ENCODE results near the gene OR1A1. TPM values are rescaled to one million over a fixed set of nuclear protein-coding genes. Genes with fewer than 3 reads are reported as not detected.
"Not testable (repeated sequence)": the region's sequence is repeated elsewhere in the genome, so short reads cannot be mapped to it uniquely, and the experiment has no call there.

Gene OR1A1
- total RNA-seq, 1 donor from 2014 or later, result not detected

DNA sequence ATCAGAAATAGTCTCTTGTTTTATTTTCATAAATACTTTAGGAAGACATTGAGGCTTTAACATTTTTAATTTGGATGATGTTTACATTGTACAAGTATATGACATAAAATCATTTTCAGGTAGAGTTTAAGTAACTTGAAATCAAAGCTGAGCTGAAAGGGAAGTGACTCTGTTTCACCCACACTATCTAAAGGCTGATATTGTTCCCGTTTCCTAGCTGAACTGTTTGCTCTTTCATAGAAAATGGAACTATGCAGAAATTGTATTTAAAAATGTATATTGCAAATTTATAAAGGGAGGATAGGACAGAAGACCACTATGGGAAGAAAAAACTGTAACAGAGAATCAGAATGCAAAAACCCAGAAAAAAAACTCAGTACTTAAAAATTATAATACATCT lies 37.4 kb downstream of the OR1A1 start:
- H3K36me3 Mint-ChIP-seq (ENCODE audit: low read depth, unreplicated experiment); DNase-seq (ENCODE audit: low spot score); H3K4me3 Mint-ChIP-seq (ENCODE audit: unreplicated experiment); H3K27me3 Mint-ChIP-seq (ENCODE audit: unreplicated experiment); H3K27ac Mint-ChIP-seq (ENCODE audit: unreplicated experiment); H3K9me3 Mint-ChIP-seq (ENCODE audit: unreplicated experiment); H3K4me1 Mint-ChIP-seq (ENCODE audit: unreplicated experiment): not testable (repeated sequence)

GRCh38 chr17:3249013-3249412 lies 41.5 kb downstream of the OR1A1 start:
- H3K9me3 Mint-ChIP-seq (ENCODE audit: unreplicated experiment); H3K27me3 Mint-ChIP-seq (ENCODE audit: unreplicated experiment); DNase-seq (ENCODE audit: low spot score); H3K4me3 Mint-ChIP-seq (ENCODE audit: unreplicated experiment); H3K4me1 Mint-ChIP-seq (ENCODE audit: unreplicated experiment); H3K36me3 Mint-ChIP-seq (ENCODE audit: low read depth, unreplicated experiment); H3K27ac Mint-ChIP-seq (ENCODE audit: unreplicated experiment): not testable (repeated sequence)

GRCh38 chr17:3256575-3256974 lies 49.1 kb downstream of the OR1A1 start:
- Mint-ChIP-seq H3K4me3 (ENCODE audit: unreplicated experiment) (no peak overlapping the region), H3K4me1 (ENCODE audit: unreplicated experiment) (no peaks in the 10 kb centered on the region), H3K27me3 (ENCODE audit: unreplicated experiment) (peaks cover 3% of the 10 kb centered on the region), H3K36me3 (ENCODE audit: low read depth, unreplicated experiment) (no peaks in the 10 kb centered on the region), H3K9me3 (ENCODE audit: unreplicated experiment) (no peaks in the 10 kb centered on the region), H3K27ac (ENCODE audit: unreplicated experiment) (no peak overlapping the region)
- TF ChIP-seq CTCF (IDR thresholded peaks at IDR 0.05; ENCODE audit: unreplicated experiment), result no peak
- no peak for DNase-seq (ENCODE audit: low spot score)

DNA sequence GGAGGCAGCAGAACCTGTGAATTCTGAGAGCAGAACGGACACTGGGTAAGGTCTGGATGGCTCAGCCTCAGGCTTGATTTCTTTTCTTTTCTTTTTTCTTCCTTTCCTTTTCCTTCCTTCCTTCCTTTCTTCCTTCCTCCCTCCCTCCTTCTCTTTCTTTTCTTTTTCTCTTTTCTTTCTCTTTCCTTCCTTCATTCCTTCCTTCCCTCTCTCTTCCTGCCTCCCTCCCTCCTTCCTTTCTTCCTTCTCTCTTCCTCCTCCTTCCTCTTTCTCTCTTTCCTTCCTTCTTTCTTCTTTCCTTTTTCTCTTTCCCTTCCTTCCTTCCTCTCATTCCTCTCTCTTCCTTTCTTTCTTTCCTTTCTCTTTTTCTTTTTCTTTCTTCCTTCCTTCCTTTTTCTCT lies 52.7 kb downstream of the OR1A1 start:
- H3K4me3 Mint-ChIP-seq (ENCODE audit: unreplicated experiment), result no peak overlapping the region
- TF ChIP-seq CTCF (IDR thresholded peaks at IDR 0.05; ENCODE audit: unreplicated experiment), result no peak
- no peak for DNase-seq (ENCODE audit: low spot score)
- H3K36me3 Mint-ChIP-seq (ENCODE audit: low read depth, unreplicated experiment), result no peaks in the 10 kb centered on the region
- H3K27ac Mint-ChIP-seq (ENCODE audit: unreplicated experiment), result no peak overlapping the region
- H3K9me3 Mint-ChIP-seq (ENCODE audit: unreplicated experiment), result no peaks in the 10 kb centered on the region
- H3K4me1 Mint-ChIP-seq (ENCODE audit: unreplicated experiment), result no peaks in the 10 kb centered on the region
- H3K27me3 Mint-ChIP-seq (ENCODE audit: unreplicated experiment), result peaks cover 3% of the 10 kb centered on the region

DNA sequence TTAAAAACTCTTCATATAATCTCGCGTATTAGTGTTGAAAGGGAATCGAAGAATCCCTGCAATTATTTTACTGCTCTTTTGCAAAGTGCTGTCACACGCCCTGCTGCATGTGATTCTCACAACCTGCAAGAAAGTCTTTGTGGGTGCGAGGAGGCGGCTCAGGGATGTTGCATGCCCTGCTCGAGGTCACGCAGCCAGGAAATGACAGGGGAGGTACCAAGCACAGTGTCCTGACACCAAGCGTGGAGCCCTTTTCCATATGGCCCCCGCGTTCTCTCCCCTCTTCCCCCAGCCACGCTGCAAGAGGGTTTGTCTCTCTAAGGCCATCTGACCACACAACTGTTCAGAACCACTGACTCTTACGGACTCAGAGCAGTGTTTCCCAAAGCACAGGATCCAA lies 53.1 kb downstream of the OR1A1 start:
- DNase-seq (ENCODE audit: low spot score), result no peak
- H3K4me3 Mint-ChIP-seq (ENCODE audit: unreplicated experiment), result no peak overlapping the region
- H3K27ac Mint-ChIP-seq (ENCODE audit: unreplicated experiment), result no peak overlapping the region
- no peaks in the 10 kb centered on the region for H3K4me1 Mint-ChIP-seq (ENCODE audit: unreplicated experiment)
- peaks cover 4% of the 10 kb centered on the region for H3K27me3 Mint-ChIP-seq (ENCODE audit: unreplicated experiment)
- H3K36me3 Mint-ChIP-seq (ENCODE audit: low read depth, unreplicated experiment), result no peaks in the 10 kb centered on the region
- no peak for TF ChIP-seq CTCF (IDR thresholded peaks at IDR 0.05; ENCODE audit: unreplicated experiment)
- H3K9me3 Mint-ChIP-seq (ENCODE audit: unreplicated experiment), result no peaks in the 10 kb centered on the region

Other genes starting within 250 kb of the OR1A1 start
- gene OR1D5, start 144.1 kb upstream of the OR1A1 start, total RNA-seq (ENCODE audit: unreplicated experiment), result not detected
- gene OR1D2, start 103.2 kb upstream of the OR1A1 start, total RNA-seq (ENCODE audit: unreplicated experiment), result not detected
- not detected for gene OR1G1, start 80.1 kb upstream of the OR1A1 start, total RNA-seq (ENCODE audit: unreplicated experiment)
- gene OR1A2, start 10.1 kb upstream of the OR1A1 start, total RNA-seq (ENCODE audit: unreplicated experiment), result not detected
- not detected for gene OR3A1, start 90.7 kb downstream of the OR1A1 start, total RNA-seq (ENCODE audit: unreplicated experiment)
- not detected for gene OR3A2, start 178.6 kb downstream of the OR1A1 start, total RNA-seq (ENCODE audit: unreplicated experiment)
- not detected for gene OR1E1, start 190.7 kb downstream of the OR1A1 start, total RNA-seq (ENCODE audit: unreplicated experiment)
- not detected for gene OR3A3, start 203.7 kb downstream of the OR1A1 start, total RNA-seq (ENCODE audit: unreplicated experiment)
- not detected for gene OR1E2, start 226.2 kb downstream of the OR1A1 start, total RNA-seq (ENCODE audit: unreplicated experiment)

Data from endothelial cell (in vitro differentiated cells).